Measurements from ENCODE around the gene SCRN2. TPM values are rescaled to one million over a fixed set of nuclear protein-coding genes. Genes with fewer than 3 reads are reported as not detected.

SCRN2 gene
- total and polyA plus RNA-seq, 2 of the 8 experiments (the other 6 are each of a cell fraction or from before 2014, with no cell fraction given), result 24.4 to 42.3 TPM

DNA sequence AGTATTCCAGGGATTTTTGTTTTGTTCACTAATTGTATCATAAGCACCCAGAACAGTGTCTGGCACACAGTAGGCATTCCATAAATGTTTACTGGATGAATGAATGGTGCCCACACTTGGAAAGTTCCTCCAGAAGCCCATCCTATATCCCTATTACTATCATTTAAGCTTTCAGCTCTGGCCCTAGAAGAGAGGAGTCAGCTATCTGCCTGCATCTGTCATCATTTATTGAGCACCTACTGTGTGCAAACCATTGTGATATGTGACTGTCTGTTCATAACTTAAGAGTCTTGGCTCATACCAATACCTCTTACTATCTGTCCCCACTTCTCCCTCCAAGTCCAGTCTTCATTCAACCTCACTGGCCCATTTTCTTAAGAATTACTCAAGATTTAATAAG is 30.0 kb upstream of the SCRN2 start:
- Histone ChIP-seq H2BK15ac (ENCODE audit: low read length) (no peak overlapping the region), H3K27ac (ENCODE audit: low read depth, low read length) (no peak overlapping the region), H3K79me1 (ENCODE audit: low read depth, low read length) (no peaks in the 10 kb centered on the region), H3K9ac (replicated peaks in 1 of 4; ENCODE audit: extremely low read depth in 1 of 4, low read depth in 3 of 4, low read length in 3 of 4) (no peak overlapping the region), H3K4me2 (ENCODE audit: insufficient read depth in 1 of 2, low read depth in 2 of 2, low read length in 2 of 2) (no peak overlapping the region), H3K23ac (ENCODE audit: insufficient read length) (no peak overlapping the region), H3K56ac (replicated peaks; ENCODE audit: insufficient read length, low read depth, low read length) (no peak overlapping the region), H4K5ac (ENCODE audit: insufficient read length, low read depth, low read length) (no peak overlapping the region), H3K79me2 (ENCODE audit: control insufficient read depth in 1 of 2, insufficient read depth in 2 of 2, low read length in 2 of 2) (no peaks in the 10 kb centered on the region), H4K91ac (replicated peaks; ENCODE audit: insufficient read length, low read length) (no peak overlapping the region), H4K20me1 (replicated peaks in 1 of 2; ENCODE audit: control insufficient read depth in 1 of 2, insufficient read depth in 2 of 2, low read length in 2 of 2) (no peaks in the 10 kb centered on the region), H3K9me3 (ENCODE audit: insufficient read depth in 2 of 2, low read depth in 1 of 2, low read length in 1 of 2) (no peaks in the 10 kb centered on the region), H2AK5ac (ENCODE audit: low read depth, low read length) (no peak overlapping the region), H3K4ac (replicated peaks; ENCODE audit: insufficient read length, low read depth, low read length) (no peak overlapping the region), H2BK12ac (ENCODE audit: low read depth, low read length) (no peak overlapping the region), H3K23me2 (ENCODE audit: low read depth, low read length) (peaks cover 4% of the 10 kb centered on the region; the same call in 1 of the 2 replicates), H3K36me3 (ENCODE audit: control insufficient read depth in 2 of 4, insufficient read depth in 4 of 4, low read length in 3 of 4) (no peaks in the 10 kb centered on the region), H2BK5ac (ENCODE audit: low read depth, low read length) (no peak overlapping the region), H2BK20ac (ENCODE audit: low read length) (no peak overlapping the region), H3K18ac (ENCODE audit: extremely low read depth, low read length) (no peak overlapping the region), H3K4me3 (ENCODE audit: extremely low read depth in 1 of 4, insufficient read depth in 2 of 4, low read depth in 3 of 4, low read length in 4 of 4) (no peak overlapping the region), H4K8ac (ENCODE audit: extremely low read depth, insufficient read depth, low read length) (no peak overlapping the region), H2AFZ (ENCODE audit: low read length) (no peak overlapping the region), H2BK120ac (replicated peaks; ENCODE audit: low read depth, low read length) (no peak overlapping the region), H3K14ac (ENCODE audit: insufficient read length) (no peak overlapping the region), H3K4me1 (replicated peaks in 1 of 4; ENCODE audit: control insufficient read depth in 3 of 4, insufficient read depth in 4 of 4, low read length in 3 of 4) (peaks cover 21 to 44% (median 29%) of the 10 kb centered on the region in 4 experiments), H3K27me3 (replicated peaks in 1 of 4; ENCODE audit: control insufficient read depth in 3 of 4, extremely low read depth in 1 of 4, insufficient read depth in 3 of 4, low read length in 3 of 4) (peaks cover 3 to 25% (median 17%) of the 10 kb centered on the region in 4 experiments; a peak in 5 of 7 replicates)
- TF ChIP-seq RAD21 (IDR thresholded peaks at IDR 0.05 in 1 of 2, conservative IDR thresholded peaks at IDR 0.05 in 1 of 2; ENCODE audit: low read depth in 2 of 2, low read length in 2 of 2) (no peak), SP4 (IDR thresholded peaks at IDR 0.05; ENCODE audit: low read length) (no peak), RNF2 (IDR thresholded peaks at IDR 0.05; ENCODE audit: borderline replicate concordance, low read depth, low read length, missing control alignments, poor library complexity, severe bottlenecking) (no peak), CEBPB (IDR thresholded peaks at IDR 0.05; ENCODE audit: low read depth, low read length) (no peak), KDM4A (IDR thresholded peaks at IDR 0.05; ENCODE audit: low read depth, low read length, severe bottlenecking) (no peak)
- TF ChIP-seq, protein P1, sequence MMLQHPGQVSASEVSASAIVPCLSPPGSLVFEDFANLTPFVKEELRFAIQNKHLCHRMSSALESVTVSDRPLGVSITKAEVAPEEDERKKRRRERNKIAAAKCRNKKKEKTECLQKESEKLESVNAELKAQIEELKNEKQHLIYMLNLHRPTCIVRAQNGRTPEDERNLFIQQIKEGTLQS (IDR thresholded peaks at IDR 0.05; ENCODE audit: insufficient read depth, low read depth, low read length), result no peak
- POLR2A ChIA-PET (ENCODE audit: partially characterized antibody), result interaction anchor here (0.6 to 1.8 kb wide), 3 partner anchors 15 to 750 kb away, joined by 3 to 5 read pairs (median 4); no protein-coding TSS in a partner anchor
- FAIRE-seq (no peak), DNase-seq (ENCODE audit: low read depth in 1 of 2, low spot score in 2 of 2) (no peak)
- CTCF ChIA-PET (ENCODE audit: partially characterized antibody), result interaction anchor here (1.3 to 10.7 kb wide), 4 partner anchors 13 to 79 kb away, joined by 4 to 257 read pairs (median 16); partner anchors contain the start of genes SCRN2 and SP6

Data from H1 (cell line).